H1 (cell line): Measurements from ENCODE around the gene TAC4. TPM values are rescaled to one million over a fixed set of nuclear protein-coding genes. Genes with fewer than 3 reads are reported as not detected.

ENCODE experiments used
- CTCF ChIA-PET: fragments of 300-600 bp; sonication (Branson Sonifier 250); formaldehyde crosslinking; loops from one replicate; lab custom pipeline; 2021; ENCODE audit not compliant: partially characterized antibody; lab: Charles Lee
- POLR2A ChIA-PET: fragments of 300-600 bp; sonication (Branson Sonifier 250); formaldehyde crosslinking; loops from one replicate; lab custom pipeline; 2021; ENCODE audit warnings: inconsistent platforms; ENCODE audit not compliant: partially characterized antibody; lab: Charles Lee
- DNase-seq, 2 experiments: peaks; one replicate each; pipeline versions ENCODE4 v3.0.0 to v3.0.0-alpha.2; 2010 to 2022; ENCODE audit warnings: low spot score in 2 of 2, low read depth in 1 of 2, mixed read lengths in 1 of 2
- FAIRE-seq: peaks from 2 replicates; lab custom pipeline; 2011; peaks lifted over from hg19 to GRCh38; lab: Jason Lieb, UNC
- H2AFZ ChIP-seq: 2 replicates; pipeline ENCODE4 v1.8.1; 2012; ENCODE audit warnings: low read length, inconsistent platforms
- H2AK5ac ChIP-seq: 2 replicates; pipeline ENCODE4 v1.6.1; 2013; ENCODE audit warnings: low read depth, low read length
- H2BK120ac ChIP-seq: replicated peaks from 2 replicates; pipeline ENCODE3; 2013; ENCODE audit warnings: low read depth, low read length, inconsistent platforms
- H2BK12ac ChIP-seq: 2 replicates; pipeline ENCODE4 v1.6.1; 2013; ENCODE audit warnings: low read depth, low read length
- H2BK15ac ChIP-seq: 2 replicates; pipeline ENCODE4 v1.6.1; 2013; ENCODE audit warnings: low read length
- H2BK20ac ChIP-seq: 2 replicates; pipeline ENCODE4 v1.6.1; 2013; ENCODE audit warnings: low read length
- H2BK5ac ChIP-seq: 2 replicates; pipeline ENCODE4 v1.6.1; 2013; ENCODE audit warnings: low read depth, low read length
- H3K14ac ChIP-seq: 2 replicates; pipeline ENCODE4 v1.6.1; 2013; ENCODE audit warnings: inconsistent platforms; ENCODE audit not compliant: insufficient read length
- H3K18ac ChIP-seq: 2 replicates; pipeline ENCODE4 v1.6.1; 2013; ENCODE audit warnings: low read length; ENCODE audit errors: extremely low read depth
- H3K23ac ChIP-seq: 2 replicates; pipeline ENCODE4 v1.6.1; 2013; ENCODE audit warnings: inconsistent platforms; ENCODE audit not compliant: insufficient read length
- H3K23me2 ChIP-seq: 2 replicates; pipeline ENCODE4 v1.6.1; 2013; ENCODE audit warnings: low read depth, low read length
- H3K27ac ChIP-seq: 2 replicates; pipeline ENCODE4 v1.6.1; 2011; ENCODE audit warnings: low read depth, low read length, inconsistent platforms
- H3K27me3 ChIP-seq, 4 experiments: replicated peaks in 1 of 4; 1 replicate in 1 of 4; 2 replicates in 3 of 4; pipeline versions ENCODE4 v1.6.1 to v1.8.1; 2011 to 2013; ENCODE audit warnings: low read length in 3 of 4, mild to moderate bottlenecking in 3 of 4, inconsistent platforms in 2 of 4, mixed read lengths in 2 of 4, moderate library complexity in 1 of 4; ENCODE audit not compliant: control insufficient read depth in 3 of 4, insufficient read depth in 3 of 4; ENCODE audit errors: extremely low read depth in 1 of 4
- H3K36me3 ChIP-seq, 4 experiments: 2 replicates each; pipeline versions ENCODE4 v1.6.1 to v1.8.1; 2011 to 2013; ENCODE audit warnings: mild to moderate bottlenecking in 4 of 4, low read length in 3 of 4, moderate library complexity in 2 of 4, control low read depth in 1 of 4, inconsistent platforms in 1 of 4; ENCODE audit not compliant: insufficient read depth in 4 of 4, control insufficient read depth in 2 of 4
- H3K4ac ChIP-seq: replicated peaks from 2 replicates; pipeline ENCODE3; 2013; ENCODE audit warnings: low read length, low read depth, mixed read lengths, inconsistent platforms; ENCODE audit not compliant: insufficient read length
- H3K4me1 ChIP-seq, 4 experiments: replicated peaks in 1 of 4; 1 replicate in 1 of 4; 2 replicates in 3 of 4; pipeline versions ENCODE4 v1.6.1 to v1.8.1; 2011 to 2013; ENCODE audit warnings: low read length in 3 of 4, inconsistent platforms in 2 of 4, mixed read lengths in 1 of 4; ENCODE audit not compliant: insufficient read depth in 4 of 4, control insufficient read depth in 3 of 4
- H3K4me2 ChIP-seq, 2 experiments: 2 replicates each; pipeline versions ENCODE4 v1.6.1 to v1.8.1; 2011 to 2013; ENCODE audit warnings: low read depth in 2 of 2, low read length in 2 of 2, control low read depth in 1 of 2, inconsistent platforms in 1 of 2, mild to moderate bottlenecking in 1 of 2; ENCODE audit not compliant: insufficient read depth in 1 of 2
- H3K4me3 ChIP-seq, 4 experiments: fragments of 200-600, 300-600 bp in 1 of 4; sonication (generic), shearing (Covaris generic), sonication (Bioruptor Twin) in 1 of 4; 2 replicates each; pipeline versions ENCODE4 v1.5.1 to v1.8.1; 2011 to 2016; ENCODE audit warnings: low read length in 4 of 4, low read depth in 3 of 4, control low read depth in 2 of 4, inconsistent platforms in 2 of 4, mild to moderate bottlenecking in 2 of 4, mixed read lengths in 1 of 4, moderate library complexity in 1 of 4; ENCODE audit not compliant: insufficient read depth in 2 of 4; ENCODE audit errors: extremely low read depth in 1 of 4
- H3K56ac ChIP-seq: replicated peaks from 2 replicates; pipeline ENCODE3; 2013; ENCODE audit warnings: low read depth, mild to moderate bottlenecking, mixed read lengths, low read length, inconsistent platforms; ENCODE audit not compliant: insufficient read length
- H3K79me1 ChIP-seq: 2 replicates; pipeline ENCODE4 v1.6.1; 2013; ENCODE audit warnings: low read depth, low read length, control low read depth
- H3K79me2 ChIP-seq, 2 experiments: 2 replicates each; pipeline versions ENCODE4 v1.6.1 to v1.8.1; 2012 to 2013; ENCODE audit warnings: low read length in 2 of 2, mild to moderate bottlenecking in 2 of 2, inconsistent platforms in 1 of 2; ENCODE audit not compliant: insufficient read depth in 2 of 2, control insufficient read depth in 1 of 2
- H3K9ac ChIP-seq, 4 experiments: replicated peaks in 1 of 4; 1 replicate in 1 of 4; 2 replicates in 3 of 4; pipeline versions ENCODE4 v1.6.1 to v1.8.1; 2011 to 2013; ENCODE audit warnings: low read depth in 3 of 4, low read length in 3 of 4, control low read depth in 2 of 4, mild to moderate bottlenecking in 2 of 4, moderate library complexity in 2 of 4, inconsistent platforms in 1 of 4; ENCODE audit errors: extremely low read depth in 1 of 4
- H3K9me3 ChIP-seq, 2 experiments: 2 replicates each; pipeline versions ENCODE4 v1.6.1 to v1.8.1; 2012 to 2013; ENCODE audit warnings: mild to moderate bottlenecking in 2 of 2, moderate library complexity in 2 of 2, control low read depth in 1 of 2, inconsistent platforms in 1 of 2, low read depth in 1 of 2, low read length in 1 of 2, mixed read lengths in 1 of 2; ENCODE audit not compliant: insufficient read depth in 2 of 2
- H4K20me1 ChIP-seq, 2 experiments: replicated peaks in 1 of 2; 2 replicates each; pipeline versions ENCODE3 to v1.8.1; 2011 to 2013; ENCODE audit warnings: inconsistent platforms in 2 of 2, low read length in 2 of 2, mild to moderate bottlenecking in 1 of 2; ENCODE audit not compliant: insufficient read depth in 2 of 2, control insufficient read depth in 1 of 2
- H4K5ac ChIP-seq: 2 replicates; pipeline ENCODE4 v1.6.1; 2013; ENCODE audit warnings: low read length, low read depth, mixed read lengths, inconsistent platforms; ENCODE audit not compliant: insufficient read length
- H4K8ac ChIP-seq: 2 replicates; pipeline ENCODE4 v1.8.0; 2013; ENCODE audit warnings: mild to moderate bottlenecking, moderate library complexity, low read length, inconsistent platforms; ENCODE audit not compliant: insufficient read depth; ENCODE audit errors: extremely low read depth
- H4K91ac ChIP-seq: replicated peaks from 2 replicates; pipeline ENCODE3; 2013; ENCODE audit warnings: low read length, mixed read lengths, inconsistent platforms; ENCODE audit not compliant: insufficient read length
- ASH2L ChIP-seq: fragments of 200-600, 300-600 bp; sonication (generic); IDR thresholded peaks from one replicate; pipeline ENCODE4 v1.7.1; 2017; ENCODE audit warnings: low read length
- EP300 ChIP-seq, 2 experiments: IDR thresholded peaks; 1 replicate in 1 of 2; 2 replicates in 1 of 2; pipeline ENCODE4 v1.6.1; 2011 to 2012; ENCODE audit warnings: low read depth in 2 of 2, low read length in 2 of 2, mild to moderate bottlenecking in 2 of 2, borderline replicate concordance in 1 of 2, inconsistent platforms in 1 of 2, moderate library complexity in 1 of 2
- GABPA ChIP-seq: IDR thresholded peaks from 2 replicates; pipeline ENCODE4 v1.6.1; 2011; ENCODE audit warnings: mild to moderate bottlenecking, low read length, moderate library complexity, borderline replicate concordance; ENCODE audit not compliant: insufficient read depth
- HDAC2 ChIP-seq, 2 experiments: fragments of 300-600 bp in 1 of 2; sonication (generic) in 1 of 2; IDR thresholded peaks; 2 replicates each; pipeline ENCODE4 v1.6.1; 2011 to 2012; ENCODE audit warnings: low read depth in 2 of 2, low read length in 2 of 2, mild to moderate bottlenecking in 2 of 2, moderate library complexity in 2 of 2, borderline replicate concordance in 1 of 2, inconsistent platforms in 1 of 2
- RXRA ChIP-seq: IDR thresholded peaks from 2 replicates; pipeline ENCODE4 v1.6.1; 2011; ENCODE audit warnings: low read depth, mild to moderate bottlenecking, low read length, moderate library complexity; ENCODE audit not compliant: insufficient read depth
- WGBS, 2 experiments: shearing (Covaris generic) in 1 of 2; methylation state at CpG; one replicate each; pipeline versions ENCODE4 v1.1.6 to v1.1.7; 2013 to 2015; ENCODE audit warnings: low lambda C conversion rate in 2 of 2, mixed read lengths in 2 of 2, inconsistent platforms in 1 of 2, low coverage in 1 of 2, missing lambda C conversion rate in 1 of 2; ENCODE audit not compliant: insufficient replicate concordance in 2 of 2, insufficient coverage in 1 of 2, insufficient read length in 1 of 2; ENCODE audit errors: extremely low coverage in 1 of 2, missing lambda C conversion rate in 1 of 2; 5-methylcytosine and 5-hydroxymethylcytosine counted together
- polyA plus RNA-seq, 7 experiments: library from polyadenylated mRNA; depleted of rRNA in 3 of 7; stranded (reverse) in 5 of 7; unstranded in 2 of 7; fragments of >200 nt in 5 of 7; fragments of 200-250 nt in 2 of 7; gene quantifications; 1 replicate in 5 of 7; 2 replicates in 1 of 7; 4 replicates in 1 of 7; pipeline versions ENCODE4 v1.2.1 to v1.2.3, GENCODE V29; 2011 to 2013; ENCODE audit warnings: missing spikeins in 2 of 7, mixed read lengths in 2 of 7
- total RNA-seq: library from RNA; stranded (reverse); fragmentation: NEBNext Ultra II Directional; extraction: Animal tissue kit (Norgen Biotek cat#: 25700); gene quantifications from 2 replicates; pipeline ENCODE4 v1.2.1, GENCODE V29; 2021

The TAC4 gene
- total and polyA plus RNA-seq, 2 of the 8 experiments (the other 6 are each of a cell fraction or from before 2014, with no cell fraction given), result 0.15 TPM; not detected in 1

GRCh38 chr17:49793309-49793708 lies 54.6 kb downstream of the TAC4 start:
- POLR2A ChIA-PET, result interaction anchor here (0.5 to 1.9 kb wide), 4 partner anchors 10 to 52 kb away, joined by 3 to 7 read pairs (median 4); no protein-coding TSS in a partner anchor
- Histone ChIP-seq H2BK5ac (no peak overlapping the region), H3K9ac (no peak overlapping the region)

More at GRCh38 chr17:49793309-49793708, 54.6 kb downstream of the TAC4 start:
- Histone ChIP-seq H3K79me2 (peaks cover 13 to 67% of the 10 kb centered on the region in 2 experiments), H3K4ac (no peak overlapping the region), H3K4me3 (no peak overlapping the region), H4K91ac (no peak overlapping the region), H2AFZ (no peak overlapping the region), H3K23me2 (no peaks in the 10 kb centered on the region; the same call in 1 of the 2 replicates), H2AK5ac (no peak overlapping the region), H2BK20ac (no peak overlapping the region), H3K18ac (no peak overlapping the region), H4K20me1 (peaks cover 4 to 14% of the 10 kb centered on the region in 2 experiments), H3K4me1 (peaks cover 0 to 6% (median 1%) of the 10 kb centered on the region in 4 experiments; a peak in 3 of 7 replicates), H2BK12ac (no peak overlapping the region), H3K36me3 (peaks cover 13 to 61% (median 39%) of the 10 kb centered on the region in 4 experiments), H3K27me3 (no peaks in the 10 kb centered on the region), H2BK120ac (no peak overlapping the region), H3K27ac (no peak overlapping the region), H3K23ac (no peak overlapping the region), H4K8ac (no peak overlapping the region), H3K9me3 (no peaks in the 10 kb centered on the region), H3K14ac (no peak overlapping the region), H4K5ac (no peak overlapping the region), H3K4me2 (no peak overlapping the region), H3K56ac (no peak overlapping the region), H2BK15ac (no peak overlapping the region), H3K79me1 (peaks cover 3% of the 10 kb centered on the region)
- CTCF ChIA-PET, result no interaction called here
- 84% methylated on average over 3 of the region's 3 CpGs; no CpG with 5 or more reads in 1 of the 2 experiments for WGBS, 2 experiments
- no peak for FAIRE-seq
- no peak for TF ChIP-seq GABPA
- no peak for TF ChIP-seq RXRA
- TF ChIP-seq HDAC2 (IDR thresholded peaks at IDR 0.05; ENCODE audit: borderline replicate concordance in 1 of 2, low read depth in 2 of 2, low read length in 2 of 2), result no peak
- no peak for TF ChIP-seq EP300 (IDR thresholded peaks at IDR 0.05; ENCODE audit: borderline replicate concordance in 1 of 2, low read depth in 2 of 2, low read length in 2 of 2)
- TF ChIP-seq ASH2L, result no peak
- no peak for DNase-seq
